GM21529 (cell line): Measurements from ENCODE around the gene ZNF423.

ENCODE experiments used
- ATAC-seq: cut with Tn5 transposase; IDR thresholded peaks from one replicate; pipeline ENCODE4 v1.9.1; 2021; ENCODE audit not compliant: unreplicated experiment

ZNF423 gene

DNA sequence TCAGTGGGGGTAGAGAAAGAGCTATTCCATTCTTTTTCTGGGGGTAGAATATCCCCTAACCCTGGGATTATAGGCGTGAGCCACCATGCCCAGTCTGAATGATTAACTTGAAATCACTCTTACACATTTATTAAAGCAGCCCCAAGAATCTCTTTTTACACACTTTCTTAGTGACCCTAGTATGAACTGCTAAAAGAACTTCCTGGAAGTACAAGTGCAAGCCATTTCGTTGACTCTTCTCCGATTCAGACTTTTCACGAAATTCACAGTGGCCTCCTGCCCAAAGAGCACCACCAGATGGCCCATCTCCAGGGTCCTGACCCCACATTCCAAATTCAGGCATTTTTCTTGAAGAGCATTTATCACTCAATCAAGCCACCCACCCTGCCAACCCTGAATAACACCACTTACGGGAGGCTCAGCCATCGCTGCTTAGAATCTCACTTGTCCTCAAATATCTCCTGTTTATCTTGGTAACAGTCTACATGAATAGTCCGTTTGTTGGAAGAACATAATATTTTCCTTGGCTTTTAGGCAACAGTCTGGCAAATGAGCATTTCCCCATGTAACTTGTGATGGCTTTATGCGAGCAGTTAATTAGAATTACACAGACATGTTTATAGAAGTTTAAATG is 28.0 kb downstream of the ZNF423 start:
- ATAC-seq = no peak

GRCh38 chr16:49826515-49826914 is 29.4 kb downstream of the ZNF423 start:
- ATAC-seq = no peak

- no peak for ATAC-seq
Observed at GRCh38 chr16:49825041-49825440, 30.9 kb downstream of the ZNF423 start.

- no peak for ATAC-seq
Observed at GRCh38 chr16:49824593-49824992, 31.3 kb downstream of the ZNF423 start.

- ATAC-seq = no peak
Observed at GRCh38 chr16:49822649-49823370, 33.1 kb downstream of the ZNF423 start.

DNA sequence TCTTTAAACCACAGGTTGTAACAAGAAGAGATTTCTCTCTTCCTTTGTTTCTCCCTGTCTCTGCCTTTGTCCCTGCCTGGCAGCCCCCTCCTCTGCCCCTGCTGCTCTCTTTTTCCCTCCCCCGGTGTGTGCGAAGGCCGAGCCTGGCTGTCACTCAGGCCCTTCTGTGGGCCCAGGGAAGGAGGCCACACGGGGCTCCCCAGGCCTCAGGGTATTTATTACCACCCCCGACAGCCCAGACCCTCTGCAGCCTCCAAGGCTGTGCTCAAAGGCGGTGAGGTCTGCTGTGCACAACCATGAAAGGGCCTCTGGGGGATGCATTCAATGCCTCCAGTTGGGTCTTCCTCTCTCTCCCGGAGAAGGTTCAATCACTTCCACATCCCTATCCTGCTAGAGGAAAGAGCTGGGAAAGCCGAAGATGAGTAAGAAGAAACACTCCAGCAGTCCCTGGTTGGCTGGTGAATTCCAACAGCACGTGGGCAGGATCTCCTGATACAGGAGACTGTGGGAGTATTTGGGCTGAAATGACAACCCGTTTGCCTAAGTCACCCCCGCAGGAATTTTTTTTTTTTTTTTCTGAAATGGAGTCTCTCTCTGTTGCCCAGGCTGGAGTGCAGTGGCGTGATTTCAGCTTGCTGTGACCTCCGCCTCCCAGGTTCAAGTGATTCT is 34.2 kb downstream of the ZNF423 start:
- no peak for ATAC-seq

GRCh38 chr16:49821156-49821555 is 34.8 kb downstream of the ZNF423 start:
- no peak for ATAC-seq

DNA sequence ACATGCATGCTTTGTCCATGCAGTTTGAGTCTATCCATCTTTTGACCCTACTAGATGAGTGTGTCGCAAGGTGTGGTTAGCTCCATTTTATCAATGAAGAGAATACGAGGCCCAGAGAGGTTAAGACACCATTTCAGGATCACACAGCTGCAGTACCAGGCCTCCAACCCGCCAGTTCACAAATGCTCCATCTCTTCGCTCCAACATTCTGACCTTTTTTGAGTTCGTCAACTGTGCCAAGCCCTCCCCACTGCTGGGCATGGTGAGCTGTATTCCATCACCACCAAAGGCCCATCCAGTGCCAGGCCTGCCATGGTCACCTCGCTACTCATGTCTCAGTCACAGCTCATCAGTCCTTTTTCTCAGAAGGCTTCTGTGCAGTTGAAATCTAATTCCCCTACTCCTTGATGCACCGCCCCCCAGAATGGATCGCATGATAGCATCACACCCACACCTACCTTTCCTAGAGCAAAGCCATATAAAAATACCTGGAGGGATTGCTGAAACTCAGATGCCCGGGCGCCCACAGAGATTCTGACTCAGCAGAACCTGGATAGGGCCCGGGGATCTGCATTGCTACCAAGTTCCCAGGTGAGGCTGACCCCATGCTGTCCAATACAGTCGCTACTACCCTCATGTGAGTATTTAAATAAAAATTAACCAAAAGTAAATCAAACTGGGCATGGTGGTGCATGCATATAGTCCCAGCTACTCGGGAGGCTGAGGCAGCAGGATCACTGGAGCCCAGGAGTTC is 38.0 kb downstream of the ZNF423 start:
- no peak for ATAC-seq

DNA sequence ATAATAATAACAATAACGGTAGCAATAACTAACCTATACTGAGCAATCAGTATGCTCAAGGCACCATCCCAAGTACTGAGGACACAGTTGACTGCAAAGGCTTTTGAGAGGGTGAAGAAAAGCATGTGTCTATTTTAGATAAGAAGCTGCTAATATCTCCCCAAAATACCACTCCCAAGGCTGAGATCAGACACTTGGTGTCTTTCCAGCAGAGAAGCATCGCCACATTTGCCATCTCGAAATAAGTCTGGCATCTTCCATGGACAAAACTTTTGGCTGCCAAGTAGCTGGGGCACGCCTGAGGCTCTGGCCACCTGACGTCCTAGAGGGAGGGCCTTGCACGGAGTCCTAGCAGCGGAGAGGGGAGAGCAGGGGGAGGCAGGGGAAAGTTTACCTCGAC is 39.0 kb downstream of the ZNF423 start:
- ATAC-seq = no peak

DNA sequence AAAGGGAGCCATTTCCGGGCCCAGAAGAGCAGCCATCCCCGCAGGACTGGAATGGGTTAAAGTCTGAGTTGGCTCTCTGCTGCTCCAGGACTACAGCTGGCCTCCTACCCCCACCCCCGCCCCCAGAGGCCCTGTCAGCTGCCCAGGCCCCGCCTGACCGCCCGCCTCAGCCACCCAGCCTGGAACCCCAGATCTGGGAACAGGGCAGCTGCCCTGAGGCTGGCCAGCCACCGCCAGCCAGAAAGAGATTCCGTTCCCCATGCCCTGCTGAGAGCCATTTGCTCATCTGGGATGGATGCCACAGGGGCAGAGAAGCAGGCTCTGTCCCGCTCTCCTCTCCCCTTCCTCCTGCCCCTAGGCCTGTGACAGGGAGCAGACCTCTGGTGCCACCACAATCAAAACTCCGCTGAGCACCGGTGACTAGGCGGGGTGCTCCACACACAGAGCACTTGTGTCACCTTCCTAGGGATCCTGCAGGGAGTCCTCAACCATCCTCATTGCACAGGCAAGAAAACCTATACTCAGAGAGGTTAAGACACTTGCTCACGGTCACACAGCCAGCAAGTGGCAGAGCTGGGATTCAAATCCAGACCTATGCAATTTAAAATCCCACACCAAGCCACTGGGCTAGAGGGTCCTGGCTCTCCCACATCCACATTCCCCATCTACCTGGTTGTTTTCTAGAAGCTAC is 44.1 kb downstream of the ZNF423 start:
- no peak for ATAC-seq

DNA sequence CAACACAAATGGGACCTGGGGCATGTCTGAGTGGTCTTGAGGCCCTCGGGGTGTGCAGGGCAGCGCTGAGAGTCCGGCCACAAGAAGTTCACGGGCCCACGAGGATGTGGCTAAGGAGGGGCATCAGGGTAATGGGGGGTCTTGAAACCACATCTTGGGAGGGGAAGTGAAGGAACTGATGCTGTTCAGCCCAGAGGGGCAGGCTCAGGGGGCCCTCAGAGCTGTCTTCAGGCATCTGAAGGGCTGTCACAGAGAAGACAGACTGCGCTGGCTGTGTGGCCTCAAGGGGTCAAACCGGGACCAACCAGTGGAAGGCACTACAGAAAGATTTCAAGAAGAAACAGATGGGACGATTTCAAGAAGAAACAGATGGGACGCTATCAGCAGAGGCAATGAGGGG is 45.1 kb downstream of the ZNF423 start:
- ATAC-seq = no peak

DNA sequence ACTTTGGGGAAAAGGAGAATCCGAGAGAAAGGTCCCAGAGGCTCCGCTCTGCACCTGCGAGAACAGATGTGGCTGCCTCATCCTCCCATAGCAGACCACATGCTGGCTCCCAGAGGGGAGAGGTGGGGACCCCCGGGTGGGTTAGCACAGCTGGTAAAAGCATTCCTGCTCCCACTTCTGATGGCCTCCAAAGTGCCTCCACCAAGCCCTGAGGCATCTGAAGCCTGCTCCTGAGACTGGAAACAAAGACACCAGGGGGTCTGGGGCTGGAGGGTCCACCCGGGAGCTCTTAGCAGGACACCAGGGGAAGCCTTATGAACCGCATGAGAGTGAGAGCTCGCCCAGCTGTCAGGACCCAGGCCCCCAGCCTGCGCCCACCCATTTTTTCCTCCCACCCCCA is 46.4 kb downstream of the ZNF423 start:
- ATAC-seq = no peak

GRCh38 chr16:49809062-49809461 is 46.9 kb downstream of the ZNF423 start:
- no peak for ATAC-seq

DNA sequence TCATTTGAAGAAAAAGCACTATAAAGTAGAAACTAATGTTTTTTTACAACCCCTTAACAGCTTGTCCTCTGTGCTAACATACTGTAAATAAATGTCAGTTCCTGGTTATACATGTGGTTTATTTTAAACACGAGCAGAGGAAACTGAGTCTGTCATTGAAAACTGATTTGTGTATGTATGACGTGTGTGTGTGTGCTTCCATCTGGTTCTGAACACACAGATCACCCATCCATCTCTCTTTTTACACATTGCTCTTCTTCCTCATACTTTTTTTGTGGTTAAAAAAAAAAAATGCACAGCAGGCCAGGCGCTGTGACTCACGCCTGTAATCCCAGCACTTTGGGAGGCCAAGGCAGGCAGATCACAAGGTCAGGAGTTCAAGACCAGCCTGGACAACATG is 49.5 kb downstream of the ZNF423 start:
- no peak for ATAC-seq

DNA sequence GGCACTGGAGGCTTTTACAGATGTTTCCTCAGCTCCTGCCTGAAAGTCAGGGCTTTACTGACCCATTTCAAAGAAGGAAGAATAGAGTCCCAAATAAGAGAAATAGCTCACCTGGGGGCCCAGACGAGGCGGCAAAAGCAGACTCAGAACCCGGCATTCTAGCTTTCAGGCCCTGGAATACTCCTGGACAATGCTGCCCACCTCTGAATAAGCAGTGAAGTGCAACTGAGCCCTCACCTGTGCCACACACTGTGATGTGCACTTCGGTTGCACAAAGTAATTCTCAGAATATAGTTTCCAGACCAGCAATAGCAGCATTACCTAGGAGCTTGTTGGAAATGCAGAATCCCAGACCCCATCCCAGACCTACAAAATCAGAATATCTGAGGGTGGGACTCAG is 54.6 kb downstream of the ZNF423 start:
- no peak for ATAC-seq

- no peak for ATAC-seq
Observed at GRCh38 chr16:49800876-49801275, 55.0 kb downstream of the ZNF423 start.

GRCh38 chr16:49800441-49800840 is 55.5 kb downstream of the ZNF423 start:
- ATAC-seq = no peak

DNA sequence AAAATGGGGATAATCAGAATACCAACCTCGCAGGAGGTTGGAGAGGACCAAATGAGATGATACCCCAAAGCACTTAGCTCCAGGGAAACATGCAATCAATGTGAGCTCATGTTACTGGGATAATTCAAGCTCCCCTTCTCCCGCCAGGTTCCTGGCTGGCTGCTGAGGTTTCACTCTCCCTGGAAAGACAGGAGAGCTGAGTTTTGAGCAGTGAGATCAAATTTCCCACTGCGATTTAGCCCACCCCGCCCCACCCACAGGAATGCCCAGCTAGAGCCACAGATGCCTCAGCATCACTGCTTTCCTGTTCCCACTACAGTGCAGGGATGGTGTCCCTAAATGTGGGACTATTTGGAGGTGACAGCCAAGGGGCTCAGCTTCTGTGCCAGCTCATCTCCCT is 56.7 kb downstream of the ZNF423 start:
- ATAC-seq = no peak

DNA sequence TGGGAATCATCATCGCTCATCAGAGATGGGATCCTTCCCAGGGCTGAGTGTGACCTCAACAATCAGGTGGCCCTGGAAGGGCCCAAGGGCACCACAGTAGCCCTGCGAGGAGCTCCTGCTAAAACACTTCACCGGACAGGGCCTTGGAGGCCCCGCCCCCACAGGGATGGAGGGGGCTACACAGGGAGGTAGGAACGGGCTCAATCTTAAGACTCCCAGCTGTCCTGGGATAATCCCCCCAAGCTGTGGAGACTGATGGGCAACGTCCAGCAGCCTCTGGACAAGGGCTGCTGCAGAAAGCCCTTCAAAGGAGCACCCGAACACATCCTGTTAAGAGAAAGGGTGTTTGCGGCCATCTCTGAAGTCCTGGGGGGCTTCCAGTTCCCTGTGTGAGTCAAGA is 60.4 kb downstream of the ZNF423 start:
- ATAC-seq = no peak

DNA sequence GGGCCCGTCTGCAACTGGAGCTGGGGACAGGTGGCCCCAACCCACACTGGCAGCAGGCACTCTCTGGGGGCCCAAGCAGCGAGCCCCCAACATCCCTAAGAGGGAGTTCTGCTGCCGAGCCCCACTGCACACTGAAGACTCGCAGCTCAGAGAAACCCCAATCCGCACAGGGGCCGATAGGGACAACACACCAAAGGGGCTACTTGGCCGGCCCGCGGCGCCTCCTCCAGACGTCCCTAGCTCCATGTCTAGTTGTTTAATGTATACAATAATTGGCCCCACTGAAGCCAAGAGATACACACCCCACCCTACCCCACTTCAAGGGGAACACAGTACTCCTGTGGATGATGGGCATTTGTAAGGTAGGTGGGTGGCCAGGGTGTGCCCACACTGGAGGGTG is 62.7 kb downstream of the ZNF423 start:
- no peak for ATAC-seq

GRCh38 chr16:49789616-49790015 is 66.3 kb downstream of the ZNF423 start:
- ATAC-seq = no peak
